Kidney (tissue), 14 donors: ENCODE data around the gene NPIPB2. TPM values are rescaled to one million over a fixed set of nuclear protein-coding genes. Genes with fewer than 3 reads are reported as not detected.

ENCODE experiments used
- DNase-seq, 5 donors: peaks; one replicate each; pipeline ENCODE4 v3.0.0-alpha.2; 2013 to 2020
- FAIRE-seq: peaks from 2 replicates; lab custom pipeline; 2012; peaks lifted over from hg19 to GRCh38; lab: Jason Lieb, UNC
- H3K27ac ChIP-seq, 2 donors: one replicate each; pipeline ENCODE4 v1.7.0; 2013; ENCODE audit warnings: low read depth in 2 of 2, low read length in 2 of 2, inconsistent platforms in 1 of 2
- H3K27me3 ChIP-seq: one replicate; pipeline ENCODE4 v1.7.1; 2013; ENCODE audit warnings: low read length, inconsistent platforms; ENCODE audit not compliant: control insufficient read depth, insufficient read depth
- H3K36me3 ChIP-seq, 3 donors: one replicate each; pipeline versions ENCODE4 v1.7.0 to v1.7.1; 2013; ENCODE audit warnings: low read length in 3 of 3, control low read depth in 1 of 3, inconsistent platforms in 1 of 3; ENCODE audit not compliant: insufficient read depth in 3 of 3, control insufficient read depth in 2 of 3
- H3K4me1 ChIP-seq, 3 donors: one replicate each; pipeline versions ENCODE4 v1.7.0 to v1.7.1; 2013; ENCODE audit warnings: low read length in 3 of 3, inconsistent platforms in 1 of 3, low read depth in 1 of 3; ENCODE audit not compliant: control insufficient read depth in 2 of 3, insufficient read depth in 2 of 3
- H3K4me3 ChIP-seq, 3 donors: one replicate each; pipeline versions ENCODE4 v1.7.0 to v1.8.1; 2013; ENCODE audit warnings: low read length in 3 of 3, control low read depth in 1 of 3, inconsistent platforms in 1 of 3
- H3K9ac ChIP-seq, 3 donors: one replicate each; pipeline versions ENCODE4 v1.7.0 to v1.7.1; 2013; ENCODE audit warnings: low read length in 3 of 3, control low read depth in 1 of 3, inconsistent platforms in 1 of 3
- H3K9me3 ChIP-seq, 3 donors: one replicate each; pipeline versions ENCODE4 v1.7.0 to v1.7.1; 2013; ENCODE audit warnings: low read length in 3 of 3, control low read depth in 1 of 3, inconsistent platforms in 1 of 3; ENCODE audit not compliant: control insufficient read depth in 2 of 3, insufficient read depth in 1 of 3
- CTCF ChIP-seq: IDR thresholded peaks from 3 replicates; pipeline ENCODE4 v1.5.1; 2012; ENCODE audit warnings: mild to moderate bottlenecking, moderate library complexity, borderline replicate concordance; ENCODE audit not compliant: insufficient read depth; ENCODE audit errors: extremely low read depth
- intact Hi-C: fragments of 100-400 bp; cut with DNase I; formaldehyde crosslinking; loops from one replicate; pipeline ENCODE4 v1.11.1; 2022
- polyA plus RNA-seq: library from polyadenylated mRNA; stranded (reverse); fragments of 350-450 nt; fragmentation: Illumina TruSeq; extraction: RNeasy Lipid Tissue Mini Kit (QIAGEN cat#74804); gene quantifications from one replicate; pipeline ENCODE4 v1.2.3, GENCODE V29; 2014; ENCODE audit warnings: low read depth, low replicate concordance; ENCODE audit not compliant: insufficient read depth
- total RNA-seq: library from RNA; stranded (reverse); fragmentation: NEBNext Ultra II Directional; extraction: Animal tissue kit (Norgen Biotek cat#: 25700); gene quantifications from one replicate; pipeline ENCODE4 v1.2.1, GENCODE V29; 2021
- donor health status: control.
- donor health status: control.
- donor health status: control.
- donor health status: control.
- donor health status: control.
- donor health status: DM: yes; HTN: yes; CAD: no.
- donor health status: Normal renal cell carcinoma (clear cell type).

NPIPB2 gene
- total and polyA plus RNA-seq, 2 donors from 2014 or later, result 4.9 to 12.4 TPM

DNA sequence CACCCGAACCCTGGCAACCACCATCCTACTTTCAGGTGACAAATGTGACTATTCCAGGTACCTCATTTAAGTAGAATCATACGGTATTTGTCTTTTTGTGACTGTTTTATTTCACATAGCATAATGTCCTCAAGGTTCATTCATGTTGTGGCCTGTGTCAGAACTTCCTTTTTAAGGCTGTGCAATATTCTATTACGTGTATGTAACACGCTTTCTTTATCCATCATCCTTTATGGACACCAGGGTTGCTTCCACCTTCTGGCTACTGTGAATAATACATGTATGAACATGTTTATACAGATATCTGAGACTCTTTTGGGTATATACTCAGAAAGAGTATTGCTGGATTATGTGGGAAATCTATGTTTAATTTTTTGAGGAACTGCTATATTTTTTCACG is 61.8 kb downstream of the NPIPB2 start:
- no peak for DNase-seq
- TF ChIP-seq CTCF, result no peak
- Histone ChIP-seq H3K27me3 (no peaks in the 10 kb centered on the region), H3K36me3 (peaks cover 4 to 60% (median 32%) of the 10 kb centered on the region in 3 donors), H3K4me1 (no peaks in the 10 kb centered on the region), H3K9ac (no peak overlapping the region), H3K9me3 (no peaks in the 10 kb centered on the region), H3K4me3 (no peak overlapping the region), H3K27ac (no peak overlapping the region)
- intact Hi-C loops, result no loop called here
- no peak for FAIRE-seq

GRCh38 chr16:11877374-11877773 is 64.5 kb downstream of the NPIPB2 start:
- DNase-seq (no peak), FAIRE-seq (no peak)
- Histone ChIP-seq H3K4me1 (no peaks in the 10 kb centered on the region), H3K27ac (no peak overlapping the region), H3K4me3 (no peak overlapping the region), H3K27me3 (no peaks in the 10 kb centered on the region), H3K9ac (no peak overlapping the region), H3K36me3 (peaks cover 4 to 53% (median 25%) of the 10 kb centered on the region in 3 donors), H3K9me3 (no peaks in the 10 kb centered on the region)
- no peak for TF ChIP-seq CTCF
- intact Hi-C loops, result no loop called here

Other genes starting within 250 kb of the NPIPB2 start
- gene TXNDC11, start 199.2 kb downstream of the NPIPB2 start, total RNA-seq, result 60.8 TPM
- gene TXNDC11, start 199.2 kb downstream of the NPIPB2 start, polyA plus RNA-seq, result 70.9 TPM
- 59.5 TPM for gene ZC3H7A, start 144.8 kb downstream of the NPIPB2 start, total RNA-seq
- 23.8 TPM for gene ZC3H7A, start 144.8 kb downstream of the NPIPB2 start, polyA plus RNA-seq
- gene RSL1D1, start 90.5 kb downstream of the NPIPB2 start, total RNA-seq, result 101 TPM
- gene RSL1D1, start 90.5 kb downstream of the NPIPB2 start, polyA plus RNA-seq, result 55.5 TPM
- gene GSPT1, start 26.1 kb downstream of the NPIPB2 start, total RNA-seq, result 99.0 TPM
- gene GSPT1, start 26.1 kb downstream of the NPIPB2 start, polyA plus RNA-seq, result 48.3 TPM
- 3.0 TPM for gene TNFRSF17, start 23.2 kb upstream of the NPIPB2 start, total RNA-seq
- gene TNFRSF17, start 23.2 kb upstream of the NPIPB2 start, polyA plus RNA-seq, result not detected
- gene SNX29, start 34.7 kb upstream of the NPIPB2 start, total RNA-seq, result 107 TPM
- 14.3 TPM for gene SNX29, start 34.7 kb upstream of the NPIPB2 start, polyA plus RNA-seq